ENCODE data around the gene VPS37C.

DNA sequence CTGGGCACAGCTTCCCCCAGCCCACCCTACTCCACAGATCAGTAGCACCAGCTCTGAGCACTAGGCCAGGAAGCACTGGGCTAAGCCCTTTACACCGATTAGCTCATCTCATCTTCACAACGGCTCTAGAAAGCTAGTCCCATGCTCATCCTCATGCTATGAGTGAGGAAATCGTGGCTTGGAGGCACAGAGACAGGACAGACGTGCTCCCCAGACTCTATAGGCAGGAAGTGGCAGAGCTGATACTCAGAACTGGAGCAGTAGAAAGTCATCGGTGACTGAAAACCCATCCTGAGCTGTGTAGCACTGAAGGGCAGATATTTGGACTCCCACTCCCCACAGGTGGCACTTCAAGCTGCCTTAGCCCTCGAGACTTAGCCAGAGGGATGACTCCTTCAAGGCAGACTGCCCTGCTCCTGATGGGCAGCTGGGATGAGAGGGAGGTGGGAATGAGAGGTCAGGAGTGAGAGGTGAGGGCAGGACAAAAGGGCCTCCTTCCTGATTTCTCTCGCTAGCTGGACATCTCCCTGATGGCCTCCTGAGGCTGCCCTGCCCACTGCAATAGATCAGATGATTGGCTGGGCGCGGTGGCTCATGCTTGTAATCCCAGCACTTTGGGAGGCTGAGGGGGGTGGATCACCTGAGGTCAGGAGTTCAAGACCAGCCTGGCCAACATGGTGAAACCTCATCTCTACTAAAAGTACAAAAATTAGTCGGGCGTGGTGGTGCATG lies 49.3 kb downstream of the VPS37C start:
- TF ChIP-seq RBFOX2 (IDR thresholded peaks at IDR 0.05; ENCODE audit: low read depth, low read length): no peak
- TF ChIP-seq MXI1 (IDR thresholded peaks at IDR 0.05; ENCODE audit: low read depth, low read length): no peak
- TF ChIP-seq HDAC1 (IDR thresholded peaks at IDR 0.05): no peak
